Lower leg skin (tissue), 3 donors: ENCODE results near the gene NOX1.

ENCODE experiments used
- POLR2A ChIP-seq, 2 donors: fragments of 450-650 bp; IDR thresholded peaks; one replicate each; pipeline ENCODE4 v1.6.1; 2016 to 2017; ENCODE audit warnings: antibody characterized with exemption in 2 of 2, mild to moderate bottlenecking in 1 of 2, moderate library complexity in 1 of 2
- TF ChIP-seq, protein P1 (sequence below), 3 donors: fragments of 450-650 bp; IDR thresholded peaks; one replicate each; pipeline ENCODE4 v1.5.1; 2016; ENCODE audit warnings: antibody characterized with exemption in 3 of 3, mild to moderate bottlenecking in 3 of 3, moderate library complexity in 2 of 3

DNA sequence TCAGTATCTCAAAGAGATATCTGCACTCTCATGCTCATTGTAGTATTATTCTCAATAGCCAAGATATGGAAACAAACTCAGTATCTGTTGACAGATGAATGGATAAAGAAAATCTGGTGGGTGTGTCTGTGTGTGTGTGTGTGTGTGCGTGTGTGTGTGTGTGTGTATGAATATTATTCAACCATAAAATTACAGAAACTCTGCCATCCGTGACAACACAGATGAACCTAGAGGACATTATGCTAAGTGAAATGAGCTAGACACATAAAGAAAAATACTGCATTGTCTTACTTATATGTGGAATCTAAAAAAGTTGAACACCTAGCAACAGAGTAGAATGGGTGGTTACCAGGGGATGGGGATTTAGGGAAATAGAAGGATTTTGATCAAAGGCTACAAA lies 41.4 kb upstream of the NOX1 start:
- TF ChIP-seq, protein P1, sequence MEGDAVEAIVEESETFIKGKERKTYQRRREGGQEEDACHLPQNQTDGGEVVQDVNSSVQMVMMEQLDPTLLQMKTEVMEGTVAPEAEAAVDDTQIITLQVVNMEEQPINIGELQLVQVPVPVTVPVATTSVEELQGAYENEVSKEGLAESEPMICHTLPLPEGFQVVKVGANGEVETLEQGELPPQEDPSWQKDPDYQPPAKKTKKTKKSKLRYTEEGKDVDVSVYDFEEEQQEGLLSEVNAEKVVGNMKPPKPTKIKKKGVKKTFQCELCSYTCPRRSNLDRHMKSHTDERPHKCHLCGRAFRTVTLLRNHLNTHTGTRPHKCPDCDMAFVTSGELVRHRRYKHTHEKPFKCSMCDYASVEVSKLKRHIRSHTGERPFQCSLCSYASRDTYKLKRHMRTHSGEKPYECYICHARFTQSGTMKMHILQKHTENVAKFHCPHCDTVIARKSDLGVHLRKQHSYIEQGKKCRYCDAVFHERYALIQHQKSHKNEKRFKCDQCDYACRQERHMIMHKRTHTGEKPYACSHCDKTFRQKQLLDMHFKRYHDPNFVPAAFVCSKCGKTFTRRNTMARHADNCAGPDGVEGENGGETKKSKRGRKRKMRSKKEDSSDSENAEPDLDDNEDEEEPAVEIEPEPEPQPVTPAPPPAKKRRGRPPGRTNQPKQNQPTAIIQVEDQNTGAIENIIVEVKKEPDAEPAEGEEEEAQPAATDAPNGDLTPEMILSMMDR (IDR thresholded peaks at IDR 0.05): no peak
- no peak for TF ChIP-seq POLR2A (IDR thresholded peaks at IDR 0.05)
